OCI-LY1 (cell line): ENCODE results near the gene C5orf46.
"Not testable (repeated sequence)": the region's sequence is repeated elsewhere in the genome, so short reads cannot be mapped to it uniquely, and the experiment has no call there.

Experiments used
- H2AFZ ChIP-seq: fragments of 200-600 bp; sonication (generic), shearing (Covaris generic); 2 replicates; pipeline ENCODE4 v1.6.0; 2014; ENCODE audit warnings: antibody characterized with exemption, mild to moderate bottlenecking, low read length
- H3F3A ChIP-seq: fragments of 200-600 bp; sonication (generic), shearing (Covaris generic); 2 replicates; pipeline ENCODE4 v1.6.0; 2014; ENCODE audit warnings: mild to moderate bottlenecking, antibody characterized with exemption, low read length, moderate library complexity; ENCODE audit not compliant: insufficient read depth
- H3K27ac ChIP-seq: fragments of 200-600 bp; sonication (generic); 2 replicates; pipeline ENCODE4 v1.5.1; 2014; ENCODE audit warnings: low read length, mixed run types, mild to moderate bottlenecking, low read depth; ENCODE audit not compliant: poor library complexity, severe bottlenecking
- H3K27me3 ChIP-seq: fragments of 200-600 bp; sonication (generic); 2 replicates; pipeline ENCODE4 v1.6.0; 2014; ENCODE audit warnings: antibody characterized with exemption, mild to moderate bottlenecking, low read length, moderate library complexity; ENCODE audit not compliant: insufficient read depth
- H3K36me3 ChIP-seq: fragments of 200-600 bp; sonication (generic); 2 replicates; pipeline ENCODE4 v1.6.1; 2014; ENCODE audit warnings: mild to moderate bottlenecking, antibody characterized with exemption, low read length, moderate library complexity, mixed read lengths; ENCODE audit not compliant: insufficient read depth
- H3K4me1 ChIP-seq: fragments of 200-600 bp; sonication (generic); 2 replicates; pipeline ENCODE4 v1.5.1; 2014; ENCODE audit warnings: mild to moderate bottlenecking, low read length, moderate library complexity; ENCODE audit not compliant: insufficient read depth, severe bottlenecking
- H3K4me2 ChIP-seq: fragments of 200-600 bp; sonication (generic), shearing (Covaris generic); 2 replicates; pipeline ENCODE4 v1.6.1; 2014; ENCODE audit warnings: low read length
- H3K4me3 ChIP-seq: fragments of 200-600 bp; sonication (generic); 2 replicates; pipeline ENCODE4 v1.5.1; 2014; ENCODE audit warnings: low read length, low read depth, mild to moderate bottlenecking, mixed read lengths; ENCODE audit not compliant: poor library complexity, severe bottlenecking
- H3K79me2 ChIP-seq: fragments of 200-600 bp; shearing (Covaris generic); 2 replicates; pipeline ENCODE4 v1.6.1; 2016; ENCODE audit warnings: mixed run types, low read length, mixed read lengths; ENCODE audit not compliant: insufficient read depth
- H3K9ac ChIP-seq: fragments of 200-600 bp; sonication (generic), shearing (Covaris generic); 2 replicates; pipeline ENCODE4 v1.6.1; 2014; ENCODE audit warnings: mild to moderate bottlenecking, low read length, mixed read lengths
- H3K9me2 ChIP-seq: fragments of 200-600 bp; sonication (generic), shearing (Covaris generic); 2 replicates; pipeline ENCODE4 v1.6.1; 2014; ENCODE audit warnings: low read depth, mild to moderate bottlenecking, low read length, mixed read lengths
- H3K9me3 ChIP-seq: fragments of 200-600 bp; shearing (Covaris generic); 2 replicates; pipeline ENCODE4 v1.6.1; 2014; ENCODE audit warnings: low read length, mixed read lengths
- H4K20me1 ChIP-seq: fragments of 200-600 bp; sonication (generic), shearing (Covaris generic); 2 replicates; pipeline ENCODE4 v1.6.0; 2016; ENCODE audit warnings: mild to moderate bottlenecking, low read length; ENCODE audit not compliant: insufficient read depth
- CTCF ChIP-seq: fragments of 200-600 bp; sonication (generic), shearing (Covaris generic); IDR thresholded peaks from 2 replicates; pipeline ENCODE4 v1.5.1; 2017; ENCODE audit warnings: mild to moderate bottlenecking, antibody characterized with exemption, low read length, moderate library complexity, mixed read lengths
- EZH2 ChIP-seq: fragments of 200-600 bp; sonication (generic), shearing (Covaris generic); IDR thresholded peaks from 2 replicates; pipeline ENCODE4 v1.8.0; 2017; ENCODE audit warnings: borderline replicate concordance, mixed run types, mild to moderate bottlenecking, antibody characterized with exemption, low read length, moderate library complexity, mixed read lengths

Gene C5orf46

GRCh38 chr5:147906326-147907095 lies at the start of gene C5orf46:
Gene C5orf46 (minus strand): TSS chr5:147906538. CDS start chr5:147906501, 37 bp downstream.
- Histone ChIP-seq H3K27me3 (no peaks in the 10 kb centered on the region), H3K27ac (no peak within 1 kb of the TSS), H3F3A (no peaks in the 10 kb centered on the region), H3K9me2 (no peaks in the 10 kb centered on the region), H3K4me3 (no peak within 1 kb of the TSS), H3K9ac (no peak within 1 kb of the TSS), H3K4me2 (no peak within 1 kb of the TSS), H3K36me3 (no peaks in the 10 kb centered on the region), H4K20me1 (no peaks in the 10 kb centered on the region), H2AFZ (no peak within 1 kb of the TSS), H3K9me3 (no peaks in the 10 kb centered on the region), H3K79me2 (no peaks in the 10 kb centered on the region), H3K4me1 (no peaks in the 10 kb centered on the region)
- TF ChIP-seq EZH2 (no peak), CTCF (no peak)

GRCh38 chr5:147954971-147955370 lies 48.6 kb upstream of the C5orf46 start:
- no peak overlapping the region for H2AFZ ChIP-seq
- no peaks in the 10 kb centered on the region for H3K9me2 ChIP-seq
- no peaks in the 10 kb centered on the region for H3K79me2 ChIP-seq
- no peak overlapping the region for H3K9ac ChIP-seq
- H3F3A ChIP-seq = no peaks in the 10 kb centered on the region
- H4K20me1 ChIP-seq = no peaks in the 10 kb centered on the region
- H3K4me2 ChIP-seq = no peak overlapping the region
- TF ChIP-seq EZH2 (no peak), CTCF (no peak)
- no peaks in the 10 kb centered on the region for H3K27me3 ChIP-seq
- no peaks in the 10 kb centered on the region for H3K9me3 ChIP-seq
- no peak overlapping the region for H3K27ac ChIP-seq
- no peaks in the 10 kb centered on the region for H3K36me3 ChIP-seq
- H3K4me1 ChIP-seq = no peaks in the 10 kb centered on the region
- H3K4me3 ChIP-seq = no peak overlapping the region

- no peaks in the 10 kb centered on the region for H3K9me2 ChIP-seq
- H3K79me2 ChIP-seq = no peaks in the 10 kb centered on the region
- no peak for TF ChIP-seq EZH2
- peak; percentile 73 for TF ChIP-seq CTCF
- H3K27me3 ChIP-seq = no peaks in the 10 kb centered on the region; the same call in 1 of the 2 replicates
- no peaks in the 10 kb centered on the region for H3K36me3 ChIP-seq
- no peak overlapping the region for H2AFZ ChIP-seq
- H3K4me2 ChIP-seq = no peak overlapping the region
- no peak overlapping the region for H3K4me3 ChIP-seq
- no peaks in the 10 kb centered on the region for H3K9me3 ChIP-seq
- H3K4me1 ChIP-seq = no peaks in the 10 kb centered on the region
- H3F3A ChIP-seq = no peaks in the 10 kb centered on the region
- no peaks in the 10 kb centered on the region for H4K20me1 ChIP-seq
- no peak overlapping the region for H3K9ac ChIP-seq
- H3K27ac ChIP-seq = no peak overlapping the region
These were observed 43.6 kb upstream of the C5orf46 start for GRCh38 chr5:147949711-147950573.

- H3K27ac ChIP-seq, H3K36me3 ChIP-seq, H4K20me1 ChIP-seq, H3F3A ChIP-seq, H3K4me3 ChIP-seq, H3K9me3 ChIP-seq, H2AFZ ChIP-seq, H3K27me3 ChIP-seq, H3K79me2 ChIP-seq, H3K4me2 ChIP-seq, H3K9me2 ChIP-seq, H3K9ac ChIP-seq, H3K4me1 ChIP-seq: not testable (repeated sequence)
These were observed 40.4 kb upstream of the C5orf46 start for GRCh38 chr5:147946658-147947274.
